ENCODE results near the gene ERC2.

DNA sequence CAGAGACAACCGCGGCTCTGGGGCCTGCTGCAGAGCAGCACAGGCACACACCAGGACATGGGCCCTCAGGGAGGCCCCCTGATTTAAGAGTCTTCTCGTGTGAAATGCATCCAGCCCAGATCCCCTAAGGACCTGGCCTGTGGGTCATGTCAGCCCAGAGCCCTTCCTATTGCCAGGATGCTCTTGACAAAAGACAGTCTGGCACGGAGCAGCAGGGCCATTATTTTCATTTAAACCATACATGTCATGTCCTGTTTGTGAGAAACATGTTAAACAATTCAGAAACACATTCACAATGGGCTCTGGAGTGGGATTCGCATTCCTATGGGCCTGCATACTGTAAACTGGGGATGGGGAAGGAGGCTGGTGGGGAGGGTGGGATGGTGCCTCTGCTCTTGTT lies 613.8 kb downstream of the ERC2 start:
- no peak for TF ChIP-seq POLR2AphosphoS5 (IDR thresholded peaks at IDR 0.05; ENCODE audit: low read depth, low read length)
- no peak for TF ChIP-seq POLR2A (IDR thresholded peaks at IDR 0.05; ENCODE audit: low read depth, low read length)
- TF ChIP-seq TAF1 (IDR thresholded peaks at IDR 0.05; ENCODE audit: borderline replicate concordance, low read depth, low read length): no peak

Measured in GM12892 (cell line).